ENCODE results near the gene RAD18. TPM values are rescaled to one million over a fixed set of nuclear protein-coding genes. Genes with fewer than 3 reads are reported as not detected.

The RAD18 gene
- polyA plus RNA-seq, 1 donor from 2014 or later = 4.7 TPM

DNA sequence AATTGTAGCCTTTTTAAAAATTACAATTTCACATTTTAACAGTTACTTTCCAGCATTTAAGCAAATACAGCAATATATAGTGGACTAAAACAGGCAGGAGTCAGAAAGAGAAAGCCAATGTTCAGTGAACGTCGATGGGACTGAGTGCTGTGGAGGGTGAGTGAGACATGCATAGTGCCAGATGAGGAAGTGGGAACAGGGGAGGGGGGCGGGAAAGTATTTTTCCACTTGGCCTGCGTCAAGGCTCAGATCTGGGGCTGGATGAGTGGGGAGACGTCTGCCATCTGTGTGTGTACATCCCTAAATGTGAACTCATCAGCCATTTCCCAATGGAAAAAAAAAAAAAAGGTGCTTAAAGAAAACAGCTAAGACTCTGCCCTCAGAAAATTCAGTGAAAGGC lies 19.2 kb upstream of the RAD18 start:
- Histone ChIP-seq H3K27me3 (ENCODE audit: insufficient read depth, low read depth, low read length) (no peaks in the 10 kb centered on the region), H3K4me3 (ENCODE audit: low read length) (no peak overlapping the region), H3K9ac (ENCODE audit: low read length) (no peak overlapping the region), H3K4me2 (ENCODE audit: low read length) (no peak overlapping the region), H3K79me2 (replicated peaks; ENCODE audit: insufficient read depth, low read length) (no peaks in the 10 kb centered on the region), H3K27ac (ENCODE audit: low read length) (no peak overlapping the region), H3K9me2 (ENCODE audit: insufficient read depth, low read length) (no peaks in the 10 kb centered on the region), H2AFZ (ENCODE audit: low read depth, low read length) (no peak overlapping the region), H4K20me1 (ENCODE audit: insufficient read depth) (no peaks in the 10 kb centered on the region), H3K36me3 (ENCODE audit: insufficient read depth, low read length) (no peaks in the 10 kb centered on the region), H3K9me3 (ENCODE audit: low read length) (no peaks in the 10 kb centered on the region), H3F3A (ENCODE audit: insufficient read depth, low read length, poor library complexity, severe bottlenecking) (no peaks in the 10 kb centered on the region)
- TF ChIP-seq EZH2 (IDR thresholded peaks at IDR 0.05; ENCODE audit: borderline replicate concordance, insufficient read depth, low read length, poor library complexity, severe bottlenecking) (no peak), MXI1 (conservative IDR thresholded peaks at IDR 0.05; ENCODE audit: poor library complexity, severe bottlenecking) (no peak), TAF1 (IDR thresholded peaks at IDR 0.05; ENCODE audit: low read depth) (no peak), RAD21 (conservative IDR thresholded peaks at IDR 0.05) (no peak), EP300 (conservative IDR thresholded peaks at IDR 0.05; ENCODE audit: poor library complexity, severe bottlenecking) (no peak), SMC3 (conservative IDR thresholded peaks at IDR 0.05; ENCODE audit: poor library complexity) (no peak), POLR2AphosphoS5 (IDR thresholded peaks at IDR 0.05) (no peak)
- TF ChIP-seq, protein P1, sequence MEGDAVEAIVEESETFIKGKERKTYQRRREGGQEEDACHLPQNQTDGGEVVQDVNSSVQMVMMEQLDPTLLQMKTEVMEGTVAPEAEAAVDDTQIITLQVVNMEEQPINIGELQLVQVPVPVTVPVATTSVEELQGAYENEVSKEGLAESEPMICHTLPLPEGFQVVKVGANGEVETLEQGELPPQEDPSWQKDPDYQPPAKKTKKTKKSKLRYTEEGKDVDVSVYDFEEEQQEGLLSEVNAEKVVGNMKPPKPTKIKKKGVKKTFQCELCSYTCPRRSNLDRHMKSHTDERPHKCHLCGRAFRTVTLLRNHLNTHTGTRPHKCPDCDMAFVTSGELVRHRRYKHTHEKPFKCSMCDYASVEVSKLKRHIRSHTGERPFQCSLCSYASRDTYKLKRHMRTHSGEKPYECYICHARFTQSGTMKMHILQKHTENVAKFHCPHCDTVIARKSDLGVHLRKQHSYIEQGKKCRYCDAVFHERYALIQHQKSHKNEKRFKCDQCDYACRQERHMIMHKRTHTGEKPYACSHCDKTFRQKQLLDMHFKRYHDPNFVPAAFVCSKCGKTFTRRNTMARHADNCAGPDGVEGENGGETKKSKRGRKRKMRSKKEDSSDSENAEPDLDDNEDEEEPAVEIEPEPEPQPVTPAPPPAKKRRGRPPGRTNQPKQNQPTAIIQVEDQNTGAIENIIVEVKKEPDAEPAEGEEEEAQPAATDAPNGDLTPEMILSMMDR (IDR thresholded peaks at IDR 0.05; ENCODE audit: poor library complexity, severe bottlenecking) = no peak
- TF ChIP-seq, protein P2, sequence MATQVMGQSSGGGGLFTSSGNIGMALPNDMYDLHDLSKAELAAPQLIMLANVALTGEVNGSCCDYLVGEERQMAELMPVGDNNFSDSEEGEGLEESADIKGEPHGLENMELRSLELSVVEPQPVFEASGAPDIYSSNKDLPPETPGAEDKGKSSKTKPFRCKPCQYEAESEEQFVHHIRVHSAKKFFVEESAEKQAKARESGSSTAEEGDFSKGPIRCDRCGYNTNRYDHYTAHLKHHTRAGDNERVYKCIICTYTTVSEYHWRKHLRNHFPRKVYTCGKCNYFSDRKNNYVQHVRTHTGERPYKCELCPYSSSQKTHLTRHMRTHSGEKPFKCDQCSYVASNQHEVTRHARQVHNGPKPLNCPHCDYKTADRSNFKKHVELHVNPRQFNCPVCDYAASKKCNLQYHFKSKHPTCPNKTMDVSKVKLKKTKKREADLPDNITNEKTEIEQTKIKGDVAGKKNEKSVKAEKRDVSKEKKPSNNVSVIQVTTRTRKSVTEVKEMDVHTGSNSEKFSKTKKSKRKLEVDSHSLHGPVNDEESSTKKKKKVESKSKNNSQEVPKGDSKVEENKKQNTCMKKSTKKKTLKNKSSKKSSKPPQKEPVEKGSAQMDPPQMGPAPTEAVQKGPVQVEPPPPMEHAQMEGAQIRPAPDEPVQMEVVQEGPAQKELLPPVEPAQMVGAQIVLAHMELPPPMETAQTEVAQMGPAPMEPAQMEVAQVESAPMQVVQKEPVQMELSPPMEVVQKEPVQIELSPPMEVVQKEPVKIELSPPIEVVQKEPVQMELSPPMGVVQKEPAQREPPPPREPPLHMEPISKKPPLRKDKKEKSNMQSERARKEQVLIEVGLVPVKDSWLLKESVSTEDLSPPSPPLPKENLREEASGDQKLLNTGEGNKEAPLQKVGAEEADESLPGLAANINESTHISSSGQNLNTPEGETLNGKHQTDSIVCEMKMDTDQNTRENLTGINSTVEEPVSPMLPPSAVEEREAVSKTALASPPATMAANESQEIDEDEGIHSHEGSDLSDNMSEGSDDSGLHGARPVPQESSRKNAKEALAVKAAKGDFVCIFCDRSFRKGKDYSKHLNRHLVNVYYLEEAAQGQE (IDR thresholded peaks at IDR 0.05; ENCODE audit: borderline replicate concordance) = no peak

DNA sequence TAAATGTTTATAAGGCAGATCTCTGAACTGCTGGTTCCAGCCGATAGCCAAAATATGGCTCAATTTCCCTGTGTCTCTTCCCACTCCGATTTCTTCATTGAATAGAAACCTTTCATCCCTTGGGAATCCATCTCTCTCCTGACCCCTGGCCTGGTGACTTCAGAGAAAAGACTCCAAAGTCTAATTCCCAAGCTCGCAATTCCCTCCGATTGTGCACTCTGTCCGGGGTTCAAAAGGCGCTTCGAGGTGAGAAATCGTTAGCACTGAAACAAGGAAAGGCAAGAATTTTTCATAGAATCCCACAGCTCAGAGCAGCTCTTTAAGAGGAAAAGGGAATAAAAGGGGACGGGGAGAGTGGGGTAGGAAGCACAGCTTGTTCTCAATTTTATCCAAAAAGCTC lies 18.4 kb upstream of the RAD18 start:
- Histone ChIP-seq H3K27ac (ENCODE audit: low read length) (no peak overlapping the region), H3K9me3 (ENCODE audit: low read length) (no peaks in the 10 kb centered on the region), H3K9ac (ENCODE audit: low read length) (no peak overlapping the region), H3K36me3 (ENCODE audit: insufficient read depth, low read length) (no peaks in the 10 kb centered on the region), H3K79me2 (replicated peaks; ENCODE audit: insufficient read depth, low read length) (no peaks in the 10 kb centered on the region), H2AFZ (ENCODE audit: low read depth, low read length) (no peak overlapping the region), H3K4me3 (ENCODE audit: low read length) (no peak overlapping the region), H3K4me2 (ENCODE audit: low read length) (no peak overlapping the region), H4K20me1 (ENCODE audit: insufficient read depth) (no peaks in the 10 kb centered on the region), H3K27me3 (ENCODE audit: insufficient read depth, low read depth, low read length) (no peaks in the 10 kb centered on the region), H3F3A (ENCODE audit: insufficient read depth, low read length, poor library complexity, severe bottlenecking) (no peaks in the 10 kb centered on the region), H3K9me2 (ENCODE audit: insufficient read depth, low read length) (no peaks in the 10 kb centered on the region)
- TF ChIP-seq, protein P2 (IDR thresholded peaks at IDR 0.05; ENCODE audit: borderline replicate concordance) = no peak
- TF ChIP-seq SMC3 (conservative IDR thresholded peaks at IDR 0.05; ENCODE audit: poor library complexity) (no peak), RAD21 (conservative IDR thresholded peaks at IDR 0.05) (no peak), MXI1 (conservative IDR thresholded peaks at IDR 0.05; ENCODE audit: poor library complexity, severe bottlenecking) (no peak), TAF1 (IDR thresholded peaks at IDR 0.05; ENCODE audit: low read depth) (no peak), EZH2 (IDR thresholded peaks at IDR 0.05; ENCODE audit: borderline replicate concordance, insufficient read depth, low read length, poor library complexity, severe bottlenecking) (no peak), EP300 (conservative IDR thresholded peaks at IDR 0.05; ENCODE audit: poor library complexity, severe bottlenecking) (no peak), POLR2AphosphoS5 (IDR thresholded peaks at IDR 0.05) (no peak)
- TF ChIP-seq, protein P1 (IDR thresholded peaks at IDR 0.05; ENCODE audit: poor library complexity, severe bottlenecking) = no peak
